Endothelial cell of umbilical vein (primary cell): ENCODE results near the gene IMPACT. TPM values are rescaled to one million over a fixed set of nuclear protein-coding genes. Genes with fewer than 3 reads are reported as not detected.

Source experiments
- BruUV-seq: library from RNA; stranded (reverse); fragments of 400-500 nt; replicated peaks from 2 replicates; lab custom pipeline; 2021; lab: Mats Ljungman, UMichigan
- CTCF ChIA-PET: fragments of 300-600, 350-600 bp; sonication (Branson Sonifier 250); formaldehyde crosslinking; loops from one replicate; lab custom pipeline; 2021; ENCODE audit warnings: antibody characterized with exemption, inconsistent platforms; lab: Charles Lee
- POLR2A ChIA-PET: fragments of 300-600, 350-600 bp; sonication (Branson Sonifier 250); formaldehyde crosslinking; loops from one replicate; lab custom pipeline; 2021; ENCODE audit warnings: antibody characterized with exemption, inconsistent platforms; lab: Charles Lee
- DNase-seq: peaks from one replicate; pipeline ENCODE4 v3.0.0-alpha.2; 2011; ENCODE audit warnings: low read depth, low spot score
- FAIRE-seq: peaks from 2 replicates; lab custom pipeline; 2011; peaks lifted over from hg19 to GRCh38; lab: Jason Lieb, UNC
- H2AFZ ChIP-seq: 2 replicates; pipeline ENCODE4 v1.6.0; 2012; ENCODE audit warnings: low read depth, low read length, control low read depth, inconsistent platforms
- H3K27ac ChIP-seq: 2 replicates; pipeline ENCODE4 v1.5.1; 2011; ENCODE audit warnings: low read depth, mild to moderate bottlenecking, control low read depth, low read length, moderate library complexity; ENCODE audit not compliant: insufficient read depth
- H3K27me3 ChIP-seq, 2 experiments: 2 replicates each; pipeline versions ENCODE4 v1.6.0 to v1.6.1; 2011; ENCODE audit warnings: low read length in 2 of 2, mixed read lengths in 1 of 2; ENCODE audit not compliant: control insufficient read depth in 2 of 2, insufficient read depth in 2 of 2
- H3K36me3 ChIP-seq, 2 experiments: 2 replicates in 1 of 2; 3 replicates in 1 of 2; pipeline ENCODE4 v1.5.1; 2011; ENCODE audit warnings: low read length in 2 of 2, mild to moderate bottlenecking in 1 of 2, moderate library complexity in 1 of 2; ENCODE audit not compliant: control insufficient read depth in 2 of 2, insufficient read depth in 2 of 2; ENCODE audit errors: extremely low read depth in 1 of 2
- H3K4me1 ChIP-seq: 3 replicates; pipeline ENCODE4 v1.5.1; 2011; ENCODE audit warnings: mild to moderate bottlenecking, low read length; ENCODE audit not compliant: control insufficient read depth, insufficient read depth; ENCODE audit errors: extremely low read depth
- H3K4me2 ChIP-seq: 2 replicates; pipeline ENCODE4 v1.6.1; 2011; ENCODE audit warnings: low read length, control low read depth, mixed read lengths; ENCODE audit not compliant: insufficient read depth
- H3K4me3 ChIP-seq, 3 experiments: fragments of 200-600 bp in 1 of 3; sonication (generic), shearing (Covaris generic) in 1 of 3; replicated peaks in 1 of 3; 2 replicates each; pipeline ENCODE4 v1.5.1; 2011 to 2016; ENCODE audit warnings: control low read depth in 3 of 3, low read length in 3 of 3, mild to moderate bottlenecking in 2 of 3, inconsistent platforms in 1 of 3, low read depth in 1 of 3, moderate library complexity in 1 of 3; ENCODE audit not compliant: insufficient read depth in 1 of 3
- H3K79me2 ChIP-seq: 2 replicates; pipeline ENCODE4 v1.6.0; 2012; ENCODE audit warnings: low read length, inconsistent platforms; ENCODE audit not compliant: control insufficient read depth, insufficient read depth
- H3K9ac ChIP-seq: replicated peaks from 2 replicates; pipeline ENCODE3; 2011; ENCODE audit warnings: low read length, control low read depth; ENCODE audit not compliant: insufficient read depth; ENCODE audit errors: extremely low read depth
- H3K9me1 ChIP-seq: replicated peaks from 3 replicates; pipeline ENCODE4 v1.6.0; 2011; ENCODE audit warnings: mild to moderate bottlenecking, low read length; ENCODE audit not compliant: control insufficient read depth, insufficient read depth; ENCODE audit errors: extremely low read depth
- H3K9me3 ChIP-seq: replicated peaks from 2 replicates; pipeline ENCODE4 v1.5.1; 2012; ENCODE audit warnings: low read length, inconsistent platforms; ENCODE audit not compliant: control insufficient read depth, insufficient read depth
- H4K20me1 ChIP-seq: replicated peaks from 2 replicates; pipeline ENCODE3; 2011; ENCODE audit warnings: mild to moderate bottlenecking, low read length; ENCODE audit not compliant: control insufficient read depth, insufficient read depth; ENCODE audit errors: extremely low read depth
- CTCF ChIP-seq, 2 donors: IDR thresholded peaks; 1 replicate in 1 of 2; 2 replicates in 1 of 2; pipeline ENCODE4 v1.5.1; 2011; ENCODE audit warnings: low read length in 2 of 2, mild to moderate bottlenecking in 2 of 2, moderate library complexity in 2 of 2, control low read depth in 1 of 2, inconsistent platforms in 1 of 2, low read depth in 1 of 2; ENCODE audit not compliant: insufficient read depth in 1 of 2; ENCODE audit errors: extremely low read depth in 1 of 2
- EZH2 ChIP-seq: IDR thresholded peaks from 2 replicates; pipeline ENCODE4 v1.6.1; 2012; ENCODE audit warnings: borderline replicate concordance, low read depth, mild to moderate bottlenecking, moderate library complexity, low read length, inconsistent platforms; ENCODE audit not compliant: severe bottlenecking
- FOS ChIP-seq: IDR thresholded peaks from 2 replicates; pipeline ENCODE4 v1.6.1; 2011; ENCODE audit warnings: mild to moderate bottlenecking, low read length, moderate library complexity, borderline replicate concordance; ENCODE audit not compliant: insufficient read depth
- GATA2 ChIP-seq: IDR thresholded peaks from 2 replicates; pipeline ENCODE4 v1.7.0; 2011; ENCODE audit warnings: low read depth, mild to moderate bottlenecking, moderate library complexity, mixed read lengths, low read length; ENCODE audit not compliant: insufficient read length, insufficient read depth
- JUN ChIP-seq: IDR thresholded peaks from 2 replicates; pipeline ENCODE4 v1.6.1; 2011; ENCODE audit warnings: borderline replicate concordance, low read depth; ENCODE audit not compliant: insufficient read length, insufficient read depth
- MAX ChIP-seq: IDR thresholded peaks from 2 replicates; pipeline ENCODE4 v1.6.1; 2011; ENCODE audit not compliant: insufficient read depth, insufficient read length
- MYC ChIP-seq: IDR thresholded peaks from one replicate; pipeline ENCODE4 v1.6.1; 2011; ENCODE audit warnings: mild to moderate bottlenecking, low read depth, low read length
- POLR2A ChIP-seq: IDR thresholded peaks from 2 replicates; pipeline ENCODE4 v1.6.1; 2012; ENCODE audit warnings: low read depth, mild to moderate bottlenecking, control low read depth, low read length
- POLR2AphosphoS5 ChIP-seq: IDR thresholded peaks from 2 replicates; pipeline ENCODE4 v1.6.1; 2012; ENCODE audit warnings: low read depth, mild to moderate bottlenecking, control low read depth, low read length, moderate library complexity; ENCODE audit not compliant: insufficient read depth
- dilution Hi-C: fragments of 300-500 bp; cut with MboI; formaldehyde crosslinking; loops from one replicate; pipeline ENCODE4 v1.15.0; 2019; ENCODE audit warnings: low sequenced_read_pairs; ENCODE audit not compliant: extremely low pct_ligation_motif_present
- intact Hi-C: fragments of 100-400 bp; cut with micrococcal nuclease; formaldehyde crosslinking; loops from one replicate; pipeline ENCODE4 v1.10.0; 2022
- polyA plus RNA-seq, 4 experiments: library from polyadenylated mRNA; depleted of rRNA in 3 of 4; stranded (reverse) in 3 of 4; unstranded in 1 of 4; fragments of >200 nt; gene quantifications; 2 replicates each; pipeline versions ENCODE4 v1.2.1 to v1.2.3, GENCODE V29; 2011 to 2012; ENCODE audit warnings: missing spikeins in 1 of 4
- total RNA-seq: library from RNA; stranded (reverse); gene quantifications from 2 replicates; pipeline ENCODE4 v1.2.3, GENCODE V29; 2021

The IMPACT gene
- total and polyA plus RNA-seq, 2 donors (not counting 3 experiments of a cell fraction or from before 2014, with no cell fraction given), result 15.4 to 28.6 TPM

GRCh38 chr18:24403076-24403475 lies 23.4 kb upstream of the IMPACT start:
- TF ChIP-seq EZH2 (no peak), POLR2A (no peak), MYC (no peak), MAX (no peak), GATA2 (no peak), JUN (no peak), CTCF (IDR thresholded peaks at IDR 0.05; ENCODE audit: extremely low read depth in 1 of 2, insufficient read depth in 1 of 2, low read depth in 1 of 2, low read length in 2 of 2) (no peak), FOS (no peak), POLR2AphosphoS5 (no peak)
- DNase-seq (no peak), FAIRE-seq (no peak)
- H3K9me1 ChIP-seq, result no peaks in the 10 kb centered on the region
- peaks cover 8 to 12% of the 10 kb centered on the region in 2 experiments for H3K27me3 ChIP-seq
- intact Hi-C loops (no loop called here), dilution Hi-C loops (no loop called here)
- no peaks in the 10 kb centered on the region for H3K79me2 ChIP-seq
- no peaks in the 10 kb centered on the region for H3K9me3 ChIP-seq
- BruUV-seq, result no TSS peak
- peaks cover 5% of the 10 kb centered on the region for H3K4me1 ChIP-seq
- H3K27ac ChIP-seq, result no peak overlapping the region
- H3K4me3 ChIP-seq, result no peak overlapping the region
- no peak overlapping the region for H3K9ac ChIP-seq
- H3K4me2 ChIP-seq, result no peak overlapping the region
- ChIA-PET POLR2A (no interaction called here), CTCF (interaction anchor here (0.6 to 1.0 kb wide), 3 partner anchors 9 to 43 kb away, joined by 3 read pairs; no protein-coding TSS in a partner anchor)
- no peaks in the 10 kb centered on the region for H3K36me3 ChIP-seq
- H4K20me1 ChIP-seq, result no peaks in the 10 kb centered on the region
- no peak overlapping the region for H2AFZ ChIP-seq
